Endothelial cell of umbilical vein (primary cell): ENCODE results near the gene GEMIN5. TPM values are rescaled to one million over a fixed set of nuclear protein-coding genes. Genes with fewer than 3 reads are reported as not detected.
A peak's percentile ranks its signal among the peaks of the same experiment; 100 is the strongest.

Source experiments
- BruUV-seq: library from RNA; stranded (reverse); fragments of 400-500 nt; replicated peaks from 2 replicates; lab custom pipeline; 2021; lab: Mats Ljungman, UMichigan
- CTCF ChIA-PET: fragments of 300-600, 350-600 bp; sonication (Branson Sonifier 250); formaldehyde crosslinking; loops from one replicate; lab custom pipeline; 2021; ENCODE audit warnings: antibody characterized with exemption, inconsistent platforms; lab: Charles Lee
- POLR2A ChIA-PET: fragments of 300-600, 350-600 bp; sonication (Branson Sonifier 250); formaldehyde crosslinking; loops from one replicate; lab custom pipeline; 2021; ENCODE audit warnings: antibody characterized with exemption, inconsistent platforms; lab: Charles Lee
- DNase-seq: peaks from one replicate; pipeline ENCODE4 v3.0.0-alpha.2; 2011; ENCODE audit warnings: low read depth, low spot score
- FAIRE-seq: peaks from 2 replicates; lab custom pipeline; 2011; peaks lifted over from hg19 to GRCh38; lab: Jason Lieb, UNC
- H2AFZ ChIP-seq: 2 replicates; pipeline ENCODE4 v1.6.0; 2012; ENCODE audit warnings: low read depth, low read length, control low read depth, inconsistent platforms
- H3K27ac ChIP-seq: 2 replicates; pipeline ENCODE4 v1.5.1; 2011; ENCODE audit warnings: low read depth, mild to moderate bottlenecking, control low read depth, low read length, moderate library complexity; ENCODE audit not compliant: insufficient read depth
- H3K27me3 ChIP-seq, 2 experiments: 2 replicates each; pipeline versions ENCODE4 v1.6.0 to v1.6.1; 2011; ENCODE audit warnings: low read length in 2 of 2, mixed read lengths in 1 of 2; ENCODE audit not compliant: control insufficient read depth in 2 of 2, insufficient read depth in 2 of 2
- H3K36me3 ChIP-seq, 2 experiments: 2 replicates in 1 of 2; 3 replicates in 1 of 2; pipeline ENCODE4 v1.5.1; 2011; ENCODE audit warnings: low read length in 2 of 2, mild to moderate bottlenecking in 1 of 2, moderate library complexity in 1 of 2; ENCODE audit not compliant: control insufficient read depth in 2 of 2, insufficient read depth in 2 of 2; ENCODE audit errors: extremely low read depth in 1 of 2
- H3K4me1 ChIP-seq: 3 replicates; pipeline ENCODE4 v1.5.1; 2011; ENCODE audit warnings: mild to moderate bottlenecking, low read length; ENCODE audit not compliant: control insufficient read depth, insufficient read depth; ENCODE audit errors: extremely low read depth
- H3K4me2 ChIP-seq: 2 replicates; pipeline ENCODE4 v1.6.1; 2011; ENCODE audit warnings: low read length, control low read depth, mixed read lengths; ENCODE audit not compliant: insufficient read depth
- H3K4me3 ChIP-seq, 3 experiments: fragments of 200-600 bp in 1 of 3; sonication (generic), shearing (Covaris generic) in 1 of 3; replicated peaks in 1 of 3; 2 replicates each; pipeline ENCODE4 v1.5.1; 2011 to 2016; ENCODE audit warnings: control low read depth in 3 of 3, low read length in 3 of 3, mild to moderate bottlenecking in 2 of 3, inconsistent platforms in 1 of 3, low read depth in 1 of 3, moderate library complexity in 1 of 3; ENCODE audit not compliant: insufficient read depth in 1 of 3
- H3K79me2 ChIP-seq: 2 replicates; pipeline ENCODE4 v1.6.0; 2012; ENCODE audit warnings: low read length, inconsistent platforms; ENCODE audit not compliant: control insufficient read depth, insufficient read depth
- H3K9ac ChIP-seq: replicated peaks from 2 replicates; pipeline ENCODE3; 2011; ENCODE audit warnings: low read length, control low read depth; ENCODE audit not compliant: insufficient read depth; ENCODE audit errors: extremely low read depth
- H3K9me1 ChIP-seq: replicated peaks from 3 replicates; pipeline ENCODE4 v1.6.0; 2011; ENCODE audit warnings: mild to moderate bottlenecking, low read length; ENCODE audit not compliant: control insufficient read depth, insufficient read depth; ENCODE audit errors: extremely low read depth
- H3K9me3 ChIP-seq: replicated peaks from 2 replicates; pipeline ENCODE4 v1.5.1; 2012; ENCODE audit warnings: low read length, inconsistent platforms; ENCODE audit not compliant: control insufficient read depth, insufficient read depth
- H4K20me1 ChIP-seq: replicated peaks from 2 replicates; pipeline ENCODE3; 2011; ENCODE audit warnings: mild to moderate bottlenecking, low read length; ENCODE audit not compliant: control insufficient read depth, insufficient read depth; ENCODE audit errors: extremely low read depth
- EZH2 ChIP-seq: IDR thresholded peaks from 2 replicates; pipeline ENCODE4 v1.6.1; 2012; ENCODE audit warnings: borderline replicate concordance, low read depth, mild to moderate bottlenecking, moderate library complexity, low read length, inconsistent platforms; ENCODE audit not compliant: severe bottlenecking
- FOS ChIP-seq: IDR thresholded peaks from 2 replicates; pipeline ENCODE4 v1.6.1; 2011; ENCODE audit warnings: mild to moderate bottlenecking, low read length, moderate library complexity, borderline replicate concordance; ENCODE audit not compliant: insufficient read depth
- GATA2 ChIP-seq: IDR thresholded peaks from 2 replicates; pipeline ENCODE4 v1.7.0; 2011; ENCODE audit warnings: low read depth, mild to moderate bottlenecking, moderate library complexity, mixed read lengths, low read length; ENCODE audit not compliant: insufficient read length, insufficient read depth
- JUN ChIP-seq: IDR thresholded peaks from 2 replicates; pipeline ENCODE4 v1.6.1; 2011; ENCODE audit warnings: borderline replicate concordance, low read depth; ENCODE audit not compliant: insufficient read length, insufficient read depth
- MYC ChIP-seq: IDR thresholded peaks from one replicate; pipeline ENCODE4 v1.6.1; 2011; ENCODE audit warnings: mild to moderate bottlenecking, low read depth, low read length
- POLR2A ChIP-seq: IDR thresholded peaks from 2 replicates; pipeline ENCODE4 v1.6.1; 2012; ENCODE audit warnings: low read depth, mild to moderate bottlenecking, control low read depth, low read length
- POLR2AphosphoS5 ChIP-seq: IDR thresholded peaks from 2 replicates; pipeline ENCODE4 v1.6.1; 2012; ENCODE audit warnings: low read depth, mild to moderate bottlenecking, control low read depth, low read length, moderate library complexity; ENCODE audit not compliant: insufficient read depth
- dilution Hi-C: fragments of 300-500 bp; cut with MboI; formaldehyde crosslinking; loops from one replicate; pipeline ENCODE4 v1.15.0; 2019; ENCODE audit warnings: low sequenced_read_pairs; ENCODE audit not compliant: extremely low pct_ligation_motif_present
- intact Hi-C: fragments of 100-400 bp; cut with micrococcal nuclease; formaldehyde crosslinking; loops from one replicate; pipeline ENCODE4 v1.10.0; 2022
- polyA plus RNA-seq, 4 experiments: library from polyadenylated mRNA; depleted of rRNA in 3 of 4; stranded (reverse) in 3 of 4; unstranded in 1 of 4; fragments of >200 nt; gene quantifications; 2 replicates each; pipeline versions ENCODE4 v1.2.1 to v1.2.3, GENCODE V29; 2011 to 2012; ENCODE audit warnings: missing spikeins in 1 of 4
- total RNA-seq: library from RNA; stranded (reverse); gene quantifications from 2 replicates; pipeline ENCODE4 v1.2.3, GENCODE V29; 2021
- TF ChIP-seq, protein P1 (sequence below): IDR thresholded peaks from 2 replicates; pipeline ENCODE4 v1.6.1; 2011; ENCODE audit not compliant: insufficient read depth, insufficient read length
- TF ChIP-seq, protein P2 (sequence below), 2 donors: IDR thresholded peaks; 1 replicate in 1 of 2; 2 replicates in 1 of 2; pipeline ENCODE4 v1.5.1; 2011; ENCODE audit warnings: low read length in 2 of 2, mild to moderate bottlenecking in 2 of 2, moderate library complexity in 2 of 2, control low read depth in 1 of 2, inconsistent platforms in 1 of 2, low read depth in 1 of 2; ENCODE audit not compliant: insufficient read depth in 1 of 2; ENCODE audit errors: extremely low read depth in 1 of 2

The GEMIN5 gene
- total and polyA plus RNA-seq, 2 donors (not counting 3 experiments of a cell fraction or from before 2014, with no cell fraction given), result 7.2 to 23.1 TPM

DNA sequence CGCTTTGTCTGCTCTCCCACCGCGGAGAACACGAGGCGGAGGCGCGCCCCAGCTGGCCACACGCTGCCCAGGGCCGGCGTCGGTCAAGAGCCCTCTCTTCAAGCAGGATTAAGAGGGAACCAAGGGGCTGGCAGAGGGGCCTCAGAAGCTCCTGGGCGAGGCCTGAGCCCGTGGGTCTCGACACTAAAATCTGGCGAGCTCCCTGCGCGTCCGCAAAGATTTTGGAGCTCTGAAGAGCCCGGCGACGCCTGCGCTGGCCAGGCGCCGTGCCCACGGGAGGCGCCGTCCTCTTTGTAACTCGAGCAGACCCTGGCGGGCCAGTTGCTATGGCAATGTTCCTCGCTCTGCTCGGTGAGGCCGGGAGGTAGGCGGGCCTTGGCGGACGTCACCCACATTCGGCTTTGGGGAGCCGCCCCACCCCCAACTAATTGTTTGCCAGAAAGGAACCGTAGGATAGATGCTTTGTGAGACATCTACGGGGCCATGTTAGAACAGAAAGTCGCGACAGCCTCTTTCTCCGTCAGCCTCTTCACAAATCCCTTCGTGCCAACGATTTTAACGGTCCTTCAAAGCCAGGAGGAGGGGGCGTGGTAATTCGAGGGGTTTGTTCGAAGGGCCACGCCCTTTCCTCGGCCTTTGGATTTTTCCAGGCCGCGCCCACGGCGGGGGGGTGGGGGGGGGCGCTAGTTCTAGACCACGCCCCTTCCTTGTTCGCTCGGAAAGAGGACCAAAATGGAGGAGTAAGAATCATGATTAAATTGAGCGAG, 80.3 kb downstream of the GEMIN5 start:
- Histone ChIP-seq H3K4me3 (peak overlapping the region; percentile 94 to 100 (median 95)), H3K9ac (peak overlapping the region; percentile 98), H4K20me1 (peaks cover 3% of the 10 kb centered on the region), H3K27me3 (no peaks in the 10 kb centered on the region), H2AFZ (peak overlapping the region; percentile 95), H3K4me2 (peak overlapping the region; percentile 87), H3K27ac (peak overlapping the region; percentile 95), H3K9me3 (no peaks in the 10 kb centered on the region), H3K9me1 (no peaks in the 10 kb centered on the region), H3K79me2 (peaks cover 42% of the 10 kb centered on the region), H3K36me3 (peaks cover 0 to 2% of the 10 kb centered on the region in 2 experiments), H3K4me1 (peaks cover 27% of the 10 kb centered on the region)
- POLR2A ChIA-PET, result interaction anchor here (0.9 to 2.1 kb wide), 2 partner anchors 22 to 80 kb away, joined by 5 to 8 read pairs; partner anchors contain the start of gene GEMIN5
- TF ChIP-seq FOS (no peak), MYC (peak; percentile 88), GATA2 (no peak), POLR2AphosphoS5 (peak; percentile 83), EZH2 (no peak), POLR2A (peak; percentile 82), JUN (no peak)
- TF ChIP-seq, protein P1, sequence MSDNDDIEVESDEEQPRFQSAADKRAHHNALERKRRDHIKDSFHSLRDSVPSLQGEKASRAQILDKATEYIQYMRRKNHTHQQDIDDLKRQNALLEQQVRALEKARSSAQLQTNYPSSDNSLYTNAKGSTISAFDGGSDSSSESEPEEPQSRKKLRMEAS, result peak; percentile 69
- TF ChIP-seq, protein P2, sequence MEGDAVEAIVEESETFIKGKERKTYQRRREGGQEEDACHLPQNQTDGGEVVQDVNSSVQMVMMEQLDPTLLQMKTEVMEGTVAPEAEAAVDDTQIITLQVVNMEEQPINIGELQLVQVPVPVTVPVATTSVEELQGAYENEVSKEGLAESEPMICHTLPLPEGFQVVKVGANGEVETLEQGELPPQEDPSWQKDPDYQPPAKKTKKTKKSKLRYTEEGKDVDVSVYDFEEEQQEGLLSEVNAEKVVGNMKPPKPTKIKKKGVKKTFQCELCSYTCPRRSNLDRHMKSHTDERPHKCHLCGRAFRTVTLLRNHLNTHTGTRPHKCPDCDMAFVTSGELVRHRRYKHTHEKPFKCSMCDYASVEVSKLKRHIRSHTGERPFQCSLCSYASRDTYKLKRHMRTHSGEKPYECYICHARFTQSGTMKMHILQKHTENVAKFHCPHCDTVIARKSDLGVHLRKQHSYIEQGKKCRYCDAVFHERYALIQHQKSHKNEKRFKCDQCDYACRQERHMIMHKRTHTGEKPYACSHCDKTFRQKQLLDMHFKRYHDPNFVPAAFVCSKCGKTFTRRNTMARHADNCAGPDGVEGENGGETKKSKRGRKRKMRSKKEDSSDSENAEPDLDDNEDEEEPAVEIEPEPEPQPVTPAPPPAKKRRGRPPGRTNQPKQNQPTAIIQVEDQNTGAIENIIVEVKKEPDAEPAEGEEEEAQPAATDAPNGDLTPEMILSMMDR (IDR thresholded peaks at IDR 0.05; ENCODE audit: extremely low read depth in 1 of 2, insufficient read depth in 1 of 2, low read depth in 1 of 2, low read length in 2 of 2), result peak in 1 of 2 donors; percentile 8
- intact Hi-C loops (loop anchor here (1.0 to 10.0 kb wide), 10 partner anchors 45 to 819 kb away; partner anchors contain the start of genes FAM114A2, GEMIN5, LARP1 and MFAP3), dilution Hi-C loops (no loop called here)
- DNase-seq, result peak; percentile 97
- FAIRE-seq, result peak; percentile 92
- CTCF ChIA-PET, result interaction anchor here (0.9 to 2.2 kb wide), 7 partner anchors 12 to 208 kb away, joined by 3 to 12 read pairs (median 3); no protein-coding TSS in a partner anchor
- BruUV-seq, result TSS peak; percentile 74
